Vagina (tissue), 2 donors: ENCODE data around the gene RNASE13. TPM values are rescaled to one million over a fixed set of nuclear protein-coding genes. Genes with fewer than 3 reads are reported as not detected.

Experiments used
- DNase-seq, 2 donors: peaks; one replicate each; pipeline ENCODE4 v3.0.0-alpha.2; 2017; ENCODE audit errors: extremely low spot score in 2 of 2
- H3K27ac ChIP-seq: fragments of 200-600 bp; sonication (generic); one replicate; pipeline ENCODE4 v1.5.1; 2019
- H3K27me3 ChIP-seq: fragments of 200-600 bp; sonication (generic); one replicate; pipeline ENCODE4 v1.5.1; 2019
- H3K36me3 ChIP-seq, 2 donors: fragments of 200-600 bp; sonication (generic); one replicate each; pipeline ENCODE4 v1.5.1; 2017 to 2019
- H3K4me1 ChIP-seq: fragments of 200-600 bp; sonication (generic); one replicate; pipeline ENCODE4 v1.5.1; 2019
- H3K4me3 ChIP-seq, 2 donors: fragments of 200-600 bp; sonication (generic); 1 replicate in 1 of 2; 2 replicates in 1 of 2; pipeline ENCODE4 v1.5.1; 2016 to 2019
- H3K9me3 ChIP-seq: fragments of 200-600 bp; sonication (generic); one replicate; pipeline ENCODE4 v1.5.1; 2019
- CTCF ChIP-seq, 3 experiments: fragments of 450-650 bp in 2 of 3; fragments of 200-600 bp in 1 of 3; sonication (generic) in 1 of 3; IDR thresholded peaks; one replicate each; pipeline ENCODE4 v1.5.1; 2017 to 2019; ENCODE audit warnings: antibody characterized with exemption in 3 of 3, mild to moderate bottlenecking in 2 of 3, moderate library complexity in 2 of 3
- POLR2A ChIP-seq, 2 donors: fragments of 450-650 bp; IDR thresholded peaks; one replicate each; pipeline ENCODE4 v1.6.1; 2017; ENCODE audit warnings: antibody characterized with exemption in 2 of 2, mild to moderate bottlenecking in 2 of 2, moderate library complexity in 2 of 2
- POLR2AphosphoS5 ChIP-seq, 2 donors: sonication (generic); formaldehyde crosslinking; IDR thresholded peaks; one replicate each; pipeline ENCODE4 v1.9.0; 2017; ENCODE audit warnings: antibody characterized with exemption in 2 of 2, mild to moderate bottlenecking in 2 of 2, low read depth in 1 of 2; ENCODE audit not compliant: insufficient read depth in 1 of 2
- intact Hi-C: fragments of 100-400 bp; cut with DNase I; formaldehyde crosslinking; loops from one replicate; pipeline ENCODE4 v1.15.1; 2023
- total RNA-seq: library from RNA; depleted of rRNA; stranded (reverse); fragments of >200 nt; gene quantifications from one replicate; pipeline ENCODE4 v1.2.3, GENCODE V29; 2016

The RNASE13 gene
- total RNA-seq, 1 donor from 2014 or later: not detected

GRCh38 chr14:21066882-21067502, 32.4 kb upstream of the RNASE13 start:
- TF ChIP-seq POLR2A (IDR thresholded peaks at IDR 0.05) (no peak), CTCF (IDR thresholded peaks at IDR 0.05) (no peak), POLR2AphosphoS5 (IDR thresholded peaks at IDR 0.05; ENCODE audit: insufficient read depth in 1 of 2, low read depth in 1 of 2) (no peak)
- Histone ChIP-seq H3K4me3 (no peak overlapping the region), H3K9me3 (no peaks in the 10 kb centered on the region), H3K4me1 (peaks cover 31% of the 10 kb centered on the region), H3K27ac (no peak overlapping the region), H3K36me3 (no peaks in the 10 kb centered on the region), H3K27me3 (no peaks in the 10 kb centered on the region)
- no peak for DNase-seq
- intact Hi-C loops: no loop called here

GRCh38 chr14:21063479-21063878, 28.9 kb upstream of the RNASE13 start:
- Histone ChIP-seq H3K27ac (no peak overlapping the region), H3K4me1 (peaks cover 3% of the 10 kb centered on the region), H3K4me3 (no peak overlapping the region), H3K36me3 (no peaks in the 10 kb centered on the region), H3K27me3 (no peaks in the 10 kb centered on the region), H3K9me3 (no peaks in the 10 kb centered on the region)
- DNase-seq: no peak
- TF ChIP-seq POLR2A (IDR thresholded peaks at IDR 0.05) (no peak), CTCF (IDR thresholded peaks at IDR 0.05) (no peak), POLR2AphosphoS5 (IDR thresholded peaks at IDR 0.05; ENCODE audit: insufficient read depth in 1 of 2, low read depth in 1 of 2) (no peak)
- intact Hi-C loops: no loop called here

GRCh38 chr14:21061347-21061668, 26.7 kb upstream of the RNASE13 start:
- Histone ChIP-seq H3K27ac (no peak overlapping the region), H3K4me3 (no peak overlapping the region), H3K4me1 (no peaks in the 10 kb centered on the region), H3K9me3 (no peaks in the 10 kb centered on the region), H3K36me3 (no peaks in the 10 kb centered on the region), H3K27me3 (no peaks in the 10 kb centered on the region)
- DNase-seq: no peak
- intact Hi-C loops: no loop called here
- TF ChIP-seq CTCF (IDR thresholded peaks at IDR 0.05) (no peak), POLR2A (IDR thresholded peaks at IDR 0.05) (no peak), POLR2AphosphoS5 (IDR thresholded peaks at IDR 0.05; ENCODE audit: insufficient read depth in 1 of 2, low read depth in 1 of 2) (no peak)

GRCh38 chr14:21060614-21061346, 26.2 kb upstream of the RNASE13 start:
- TF ChIP-seq POLR2A (IDR thresholded peaks at IDR 0.05): no peak
- TF ChIP-seq CTCF (IDR thresholded peaks at IDR 0.05): no peak
- no peak for TF ChIP-seq POLR2AphosphoS5 (IDR thresholded peaks at IDR 0.05; ENCODE audit: insufficient read depth in 1 of 2, low read depth in 1 of 2)
- Histone ChIP-seq H3K27ac (no peak overlapping the region), H3K36me3 (no peaks in the 10 kb centered on the region), H3K4me3 (no peak overlapping the region), H3K9me3 (no peaks in the 10 kb centered on the region), H3K4me1 (no peaks in the 10 kb centered on the region), H3K27me3 (no peaks in the 10 kb centered on the region)
- intact Hi-C loops: no loop called here
- no peak for DNase-seq
